GM19099 (cell line): ENCODE measurements around the gene SDSL.

Source experiments
- POLR2A ChIP-seq: IDR thresholded peaks from 3 replicates; pipeline ENCODE4 v1.6.1; 2011; ENCODE audit warnings: low read depth; ENCODE audit not compliant: insufficient read length; ENCODE audit errors: extremely low read depth

The SDSL gene

GRCh38 chr12:113471619-113472171, 49.5 kb downstream of the SDSL start, which contains the start of gene LHX5:
LHX5 (minus strand) TSS chr12:113471871; CDS start chr12:113471498, 373 bp downstream.
- TF ChIP-seq POLR2A: no peak

DNA sequence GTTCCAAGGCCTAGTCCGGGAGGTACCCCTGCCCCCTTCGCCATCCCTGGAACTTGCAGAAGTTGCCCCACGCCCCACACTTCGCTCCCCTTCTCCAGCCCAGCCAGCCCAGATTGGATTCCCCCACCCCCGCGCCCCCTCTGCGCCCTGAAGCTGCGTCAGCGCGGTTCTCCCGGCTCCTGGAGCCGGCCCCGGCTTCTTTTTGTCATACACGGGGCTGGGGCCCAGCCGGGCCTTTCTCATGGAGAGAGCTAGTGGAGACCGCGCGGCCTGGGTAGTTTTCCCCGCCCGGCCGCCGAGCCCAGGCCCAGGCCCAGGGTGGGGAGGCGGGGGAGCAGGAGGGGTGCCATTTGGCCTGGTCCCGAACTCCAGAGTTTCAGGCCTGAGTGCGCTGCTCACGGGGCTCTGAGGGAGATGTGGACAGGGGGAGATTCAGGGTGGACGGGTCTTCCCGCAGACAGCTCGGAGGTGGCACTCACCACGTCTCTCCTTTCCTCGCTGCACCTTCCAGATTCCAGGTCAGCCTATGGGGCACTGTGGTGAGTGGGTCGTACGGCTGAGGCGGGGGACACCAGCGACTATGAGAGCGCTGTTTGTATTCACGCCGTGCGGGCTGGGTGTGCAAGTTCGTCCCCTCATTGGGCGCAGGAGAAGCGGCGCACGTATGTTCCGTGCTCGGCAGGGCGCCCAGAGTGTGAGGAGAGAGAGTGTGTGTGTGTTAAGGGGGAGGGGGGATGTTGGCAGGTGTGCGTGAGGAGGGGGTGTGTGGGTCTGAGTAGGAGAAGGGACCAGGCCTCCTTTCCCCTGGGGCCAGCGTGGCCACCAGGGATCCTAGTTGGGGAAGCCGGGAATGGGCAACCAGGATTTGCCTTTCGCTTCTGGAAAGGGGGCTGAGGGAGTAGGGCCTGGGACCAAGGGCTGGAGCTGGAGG, 50.3 kb downstream of the SDSL start:
- TF ChIP-seq POLR2A: no peak

GRCh38 chr12:113473400-113473799, 51.2 kb downstream of the SDSL start:
- no peak for TF ChIP-seq POLR2A

DNA sequence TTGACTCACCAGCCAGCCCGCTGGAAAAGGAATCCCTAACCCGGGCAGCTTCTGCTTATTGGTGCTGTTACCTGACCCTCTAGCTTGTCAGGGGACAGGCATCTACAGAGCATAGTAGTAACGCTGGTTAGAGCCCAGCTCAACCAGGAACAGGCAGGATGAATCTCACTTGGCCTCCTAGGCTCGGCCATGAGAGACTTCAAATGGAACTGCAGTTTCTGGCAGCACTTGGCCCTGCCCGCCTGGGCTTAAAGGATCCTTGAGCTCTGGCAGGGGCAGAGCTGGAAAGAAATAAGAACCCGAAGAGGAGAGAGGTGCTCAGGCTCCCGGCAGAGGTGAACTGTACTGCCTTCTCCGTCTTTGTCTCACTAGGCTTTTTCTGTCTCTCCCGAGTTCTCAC, 51.8 kb downstream of the SDSL start:
- TF ChIP-seq POLR2A: no peak

GRCh38 chr12:113474635-113475436, 52.7 kb downstream of the SDSL start:
- TF ChIP-seq POLR2A: no peak

DNA sequence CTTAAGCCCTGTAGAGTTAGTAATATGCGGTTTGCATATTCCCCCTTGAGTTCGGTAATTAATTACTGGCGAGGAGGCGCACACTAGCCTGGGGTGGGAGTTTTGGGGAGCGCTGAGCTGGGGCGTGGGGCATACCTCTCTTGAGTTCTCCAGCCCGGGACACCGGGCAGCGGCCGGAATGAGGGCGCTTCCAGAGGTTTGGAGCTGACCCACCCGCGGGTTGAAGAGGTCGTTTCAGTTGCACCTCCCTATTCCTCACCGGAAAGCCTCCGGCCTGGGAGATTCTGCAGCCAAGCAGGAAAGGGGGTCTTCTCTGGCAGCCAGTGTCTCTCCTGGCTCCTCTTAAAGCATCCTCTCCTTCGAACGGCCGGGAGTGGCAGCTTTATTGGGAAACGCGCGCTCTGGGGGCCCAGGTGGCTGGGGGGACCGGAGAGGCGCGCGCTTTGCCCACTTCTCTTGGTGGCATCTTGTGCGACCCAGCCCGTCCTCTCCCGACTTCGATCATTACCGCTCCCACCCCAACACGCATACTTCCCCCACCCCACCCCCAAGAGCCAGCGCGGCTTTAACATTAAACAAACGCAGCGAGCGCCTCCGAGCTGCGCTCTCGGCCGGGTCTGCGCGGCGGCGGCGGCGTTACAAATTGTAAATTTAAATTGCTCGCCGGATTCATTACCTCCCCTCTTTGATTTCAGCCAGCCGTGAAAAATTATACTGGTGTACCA, 53.4 kb downstream of the SDSL start:
- no peak for TF ChIP-seq POLR2A

DNA sequence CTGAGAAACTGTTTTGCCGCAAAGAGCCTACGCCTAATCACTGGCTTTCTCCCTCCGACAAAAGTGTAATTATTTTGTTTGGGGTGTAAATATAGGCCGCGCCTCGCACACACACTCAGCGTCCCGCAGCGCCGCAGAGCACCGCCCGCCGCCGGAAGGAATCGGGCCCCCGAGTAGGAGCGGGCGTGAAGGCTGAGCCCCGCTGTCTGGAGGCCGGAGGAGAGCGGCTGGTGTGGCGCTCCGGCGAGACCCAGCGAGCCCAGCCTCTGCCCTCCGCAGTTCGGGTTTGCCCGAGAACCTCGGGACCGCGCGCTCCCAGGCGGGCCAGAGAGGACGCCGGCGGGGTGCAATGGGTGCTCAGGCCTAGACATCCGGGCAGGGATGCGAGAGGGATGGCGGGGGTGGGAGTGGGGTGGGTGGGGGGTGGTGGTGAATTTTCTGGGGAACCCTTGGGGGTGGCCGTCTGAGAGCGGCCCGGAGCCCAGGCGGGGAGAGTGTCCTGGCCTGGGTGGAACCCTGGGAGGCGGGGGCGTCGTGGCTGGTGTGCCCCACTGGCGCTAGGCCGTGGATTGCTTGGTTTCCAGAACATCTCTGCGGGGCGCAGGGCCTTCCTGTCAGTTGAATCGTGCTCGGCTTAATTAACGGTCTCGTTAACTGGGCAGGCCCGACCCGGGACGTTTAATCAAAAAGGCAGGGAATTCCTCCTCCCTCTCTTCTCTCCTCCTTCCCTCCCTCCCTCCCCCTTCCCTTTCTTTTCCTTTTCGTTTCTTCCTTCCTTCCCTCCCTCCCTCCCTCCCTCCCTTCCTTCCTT, 54.2 kb downstream of the SDSL start:
- no peak for TF ChIP-seq POLR2A

- TF ChIP-seq POLR2A: no peak
Measured at GRCh38 chr12:113477171-113477841, 55.1 kb downstream of the SDSL start.

DNA sequence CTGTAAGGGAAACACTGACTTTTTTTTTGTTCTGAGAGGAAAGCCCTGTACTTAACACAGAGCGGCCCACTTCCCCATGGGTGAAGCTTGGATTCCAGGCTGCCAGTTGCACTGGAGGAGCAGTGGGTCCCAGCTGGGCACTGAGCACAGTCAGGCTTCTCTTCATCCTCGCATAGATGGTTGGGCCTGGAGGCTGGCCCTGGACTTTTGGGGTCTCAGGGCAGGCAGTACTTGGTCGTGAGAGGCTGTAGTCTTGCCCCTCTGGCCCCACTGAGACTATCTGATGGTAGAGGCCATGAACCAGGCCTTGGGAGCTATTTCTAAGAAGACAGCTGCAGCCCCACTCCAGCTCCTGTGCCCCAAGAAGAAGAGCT, 55.6 kb downstream of the SDSL start:
- TF ChIP-seq POLR2A: no peak

- no peak for TF ChIP-seq POLR2A
Measured at GRCh38 chr12:113478351-113479011, 56.3 kb downstream of the SDSL start.

GRCh38 chr12:113479216-113479589, 57.0 kb downstream of the SDSL start:
- no peak for TF ChIP-seq POLR2A

GRCh38 chr12:113479590-113480335, 57.6 kb downstream of the SDSL start:
- TF ChIP-seq POLR2A: no peak
